ENCODE measurements around the gene TMED9. TPM values are rescaled to one million over a fixed set of nuclear protein-coding genes. Genes with fewer than 3 reads are reported as not detected.
A peak's percentile ranks its signal among the peaks of the same experiment; 100 is the strongest.

TMED9 gene
- total RNA-seq, 1 donor from 2014 or later = 271 TPM

DNA sequence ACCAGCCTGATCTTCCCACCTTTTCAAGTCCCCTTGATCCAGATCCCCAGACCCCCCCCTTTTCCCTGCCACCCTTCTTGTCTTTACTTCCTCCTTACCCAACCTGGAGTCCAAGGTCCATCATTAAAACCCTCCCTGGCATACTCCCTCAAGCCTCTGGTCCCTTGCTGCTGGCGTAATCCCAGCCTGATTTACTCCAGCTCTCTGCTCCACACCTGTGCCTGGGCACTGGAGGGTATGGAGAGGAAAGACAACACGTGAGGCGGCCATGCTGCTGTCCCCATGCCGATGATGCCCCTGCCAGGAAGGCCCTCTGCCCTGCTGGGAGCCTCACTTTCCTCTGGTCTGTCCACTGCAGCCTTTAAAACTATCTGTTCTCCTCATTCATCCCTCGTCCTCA, 13.1 kb downstream of the TMED9 start:
- peaks cover 8% of the 10 kb centered on the region for H3K27me3 Mint-ChIP-seq (ENCODE audit: unreplicated experiment)
- H3K27ac Mint-ChIP-seq (ENCODE audit: unreplicated experiment) = peak overlapping the region; percentile 36
- peaks cover 29% of the 10 kb centered on the region for H3K36me3 Mint-ChIP-seq (ENCODE audit: low read depth, unreplicated experiment)
- H3K9me3 Mint-ChIP-seq (ENCODE audit: unreplicated experiment) = no peaks in the 10 kb centered on the region
- no peak for DNase-seq (ENCODE audit: low spot score)
- peaks cover 13% of the 10 kb centered on the region for H3K4me1 Mint-ChIP-seq (ENCODE audit: unreplicated experiment)
- TF ChIP-seq, protein P1, sequence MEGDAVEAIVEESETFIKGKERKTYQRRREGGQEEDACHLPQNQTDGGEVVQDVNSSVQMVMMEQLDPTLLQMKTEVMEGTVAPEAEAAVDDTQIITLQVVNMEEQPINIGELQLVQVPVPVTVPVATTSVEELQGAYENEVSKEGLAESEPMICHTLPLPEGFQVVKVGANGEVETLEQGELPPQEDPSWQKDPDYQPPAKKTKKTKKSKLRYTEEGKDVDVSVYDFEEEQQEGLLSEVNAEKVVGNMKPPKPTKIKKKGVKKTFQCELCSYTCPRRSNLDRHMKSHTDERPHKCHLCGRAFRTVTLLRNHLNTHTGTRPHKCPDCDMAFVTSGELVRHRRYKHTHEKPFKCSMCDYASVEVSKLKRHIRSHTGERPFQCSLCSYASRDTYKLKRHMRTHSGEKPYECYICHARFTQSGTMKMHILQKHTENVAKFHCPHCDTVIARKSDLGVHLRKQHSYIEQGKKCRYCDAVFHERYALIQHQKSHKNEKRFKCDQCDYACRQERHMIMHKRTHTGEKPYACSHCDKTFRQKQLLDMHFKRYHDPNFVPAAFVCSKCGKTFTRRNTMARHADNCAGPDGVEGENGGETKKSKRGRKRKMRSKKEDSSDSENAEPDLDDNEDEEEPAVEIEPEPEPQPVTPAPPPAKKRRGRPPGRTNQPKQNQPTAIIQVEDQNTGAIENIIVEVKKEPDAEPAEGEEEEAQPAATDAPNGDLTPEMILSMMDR (IDR thresholded peaks at IDR 0.05; ENCODE audit: unreplicated experiment) = no peak
- no peak overlapping the region for H3K4me3 Mint-ChIP-seq (ENCODE audit: unreplicated experiment)

DNA sequence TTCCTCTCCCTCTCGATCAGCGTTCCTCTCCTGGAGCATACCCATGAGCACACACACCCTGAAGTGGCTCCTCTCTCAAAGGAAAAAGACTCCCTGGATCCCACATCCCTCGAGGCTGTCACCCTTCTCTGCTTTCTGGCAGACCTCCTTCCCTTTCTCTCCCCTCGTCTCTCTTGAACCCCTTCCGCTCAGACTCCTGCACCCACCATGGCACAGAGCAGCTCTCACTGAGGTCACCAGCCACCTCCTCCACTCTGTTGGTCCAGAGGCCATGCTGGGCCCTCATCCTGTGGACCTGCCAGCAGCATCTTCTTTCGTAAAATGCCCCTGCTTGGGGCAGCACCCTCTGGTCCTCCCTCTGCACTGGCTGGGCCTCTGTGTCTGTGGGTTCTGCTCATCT, 13.7 kb downstream of the TMED9 start:
- no peak for DNase-seq (ENCODE audit: low spot score)
- TF ChIP-seq, protein P1 (IDR thresholded peaks at IDR 0.05; ENCODE audit: unreplicated experiment) = no peak
- H3K4me3 Mint-ChIP-seq (ENCODE audit: unreplicated experiment) = no peak overlapping the region
- peaks cover 25% of the 10 kb centered on the region for H3K36me3 Mint-ChIP-seq (ENCODE audit: low read depth, unreplicated experiment)
- H3K27me3 Mint-ChIP-seq (ENCODE audit: unreplicated experiment) = peaks cover 7% of the 10 kb centered on the region
- H3K27ac Mint-ChIP-seq (ENCODE audit: unreplicated experiment) = peak overlapping the region; percentile 36
- no peaks in the 10 kb centered on the region for H3K9me3 Mint-ChIP-seq (ENCODE audit: unreplicated experiment)
- peaks cover 9% of the 10 kb centered on the region for H3K4me1 Mint-ChIP-seq (ENCODE audit: unreplicated experiment)

DNA sequence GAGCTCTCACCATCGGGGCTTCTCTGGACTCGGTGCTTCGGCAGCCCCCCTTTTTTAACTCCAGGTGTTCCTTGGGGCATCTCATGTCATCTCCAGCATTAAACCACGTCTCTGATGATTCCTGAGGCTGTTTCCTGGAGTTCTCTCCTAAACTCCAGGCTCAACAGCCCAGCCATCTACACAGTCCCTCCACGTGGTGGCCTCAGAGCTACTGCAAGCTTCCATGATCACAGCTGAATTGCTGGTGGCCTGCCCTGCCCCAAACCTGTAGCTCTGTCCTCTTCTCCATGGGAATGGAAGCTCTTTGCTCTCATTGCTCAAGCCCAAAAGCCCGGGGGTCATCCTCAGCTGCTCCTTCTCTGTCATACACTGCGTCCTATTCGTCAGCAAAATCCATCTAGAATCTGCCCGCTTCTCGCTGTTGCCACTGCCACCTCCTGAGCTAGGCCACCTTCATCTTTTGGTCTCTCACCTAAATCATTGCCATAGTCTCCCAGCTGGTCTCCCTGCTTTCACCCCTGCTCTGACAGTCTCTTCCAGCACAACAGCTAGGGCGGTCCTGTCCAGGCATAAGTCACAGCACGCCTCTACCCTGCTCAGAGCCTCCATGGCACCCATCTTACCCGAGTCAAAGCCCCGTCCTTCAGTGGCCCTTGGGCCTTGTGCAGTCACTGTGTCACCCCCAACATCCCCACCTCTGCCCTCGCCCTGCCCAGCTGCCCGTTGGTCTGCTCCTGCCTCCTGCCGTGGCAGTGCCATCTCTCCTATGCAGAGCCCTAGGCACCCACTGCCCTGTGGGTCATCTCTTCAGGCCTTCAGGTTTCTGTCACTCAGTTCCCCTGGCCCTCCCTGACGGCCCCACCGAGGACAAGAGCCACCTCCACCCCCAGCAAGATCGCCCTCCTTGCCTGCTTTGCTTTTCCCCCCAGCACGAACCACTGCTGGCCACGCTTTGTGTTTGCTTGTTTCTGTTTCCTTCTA, 14.4 kb downstream of the TMED9 start:
- peaks cover 21% of the 10 kb centered on the region for H3K36me3 Mint-ChIP-seq (ENCODE audit: low read depth, unreplicated experiment)
- no peak for DNase-seq (ENCODE audit: low spot score)
- TF ChIP-seq, protein P1 (IDR thresholded peaks at IDR 0.05; ENCODE audit: unreplicated experiment) = no peak
- H3K4me3 Mint-ChIP-seq (ENCODE audit: unreplicated experiment) = peak overlapping the region; percentile 2
- peaks cover 7% of the 10 kb centered on the region for H3K27me3 Mint-ChIP-seq (ENCODE audit: unreplicated experiment)
- peaks cover 4% of the 10 kb centered on the region for H3K4me1 Mint-ChIP-seq (ENCODE audit: unreplicated experiment)
- H3K27ac Mint-ChIP-seq (ENCODE audit: unreplicated experiment) = peak overlapping the region; percentile 19
- no peaks in the 10 kb centered on the region for H3K9me3 Mint-ChIP-seq (ENCODE audit: unreplicated experiment)

DNA sequence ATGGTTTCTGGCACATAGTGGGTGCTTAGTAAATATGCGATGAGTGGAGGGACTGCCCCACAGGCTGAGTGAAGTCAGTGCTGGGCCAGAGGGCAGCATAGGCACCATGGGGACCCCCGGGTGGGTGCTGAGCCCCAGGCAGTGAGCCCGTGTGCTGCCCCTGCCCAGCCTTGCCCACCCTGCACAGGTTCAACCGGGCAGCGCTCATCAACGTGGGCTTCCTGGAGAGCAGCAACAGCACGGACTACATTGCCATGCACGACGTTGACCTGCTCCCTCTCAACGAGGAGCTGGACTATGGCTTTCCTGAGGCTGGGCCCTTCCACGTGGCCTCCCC, 15.1 kb downstream of the TMED9 start:
- no peak for DNase-seq (ENCODE audit: low spot score)
- Mint-ChIP-seq H3K27ac (ENCODE audit: unreplicated experiment) (peak overlapping the region; percentile 19), H3K36me3 (ENCODE audit: low read depth, unreplicated experiment) (peaks cover 22% of the 10 kb centered on the region), H3K27me3 (ENCODE audit: unreplicated experiment) (peaks cover 7% of the 10 kb centered on the region), H3K4me1 (ENCODE audit: unreplicated experiment) (peaks cover 4% of the 10 kb centered on the region), H3K4me3 (ENCODE audit: unreplicated experiment) (no peak overlapping the region), H3K9me3 (ENCODE audit: unreplicated experiment) (no peaks in the 10 kb centered on the region)
- TF ChIP-seq, protein P1 (IDR thresholded peaks at IDR 0.05; ENCODE audit: unreplicated experiment) = no peak
